Peyer's patch (tissue), 4 donors: ENCODE results near the gene MICB.

Experiments
- POLR2A ChIP-seq, 2 donors: fragments of 450-650 bp; IDR thresholded peaks; one replicate each; pipeline ENCODE4 v1.5.1; 2017; ENCODE audit warnings: antibody characterized with exemption in 2 of 2, mild to moderate bottlenecking in 2 of 2, moderate library complexity in 2 of 2
- TF ChIP-seq, protein P1 (sequence below), 6 experiments: fragments of 450-650 bp in 4 of 6; fragments of 200-600 bp in 2 of 6; sonication (generic) in 1 of 6; IDR thresholded peaks; one replicate each; pipeline ENCODE4 v1.5.1; 2017 to 2019; ENCODE audit warnings: antibody characterized with exemption in 6 of 6, mild to moderate bottlenecking in 3 of 6, moderate library complexity in 1 of 6

DNA sequence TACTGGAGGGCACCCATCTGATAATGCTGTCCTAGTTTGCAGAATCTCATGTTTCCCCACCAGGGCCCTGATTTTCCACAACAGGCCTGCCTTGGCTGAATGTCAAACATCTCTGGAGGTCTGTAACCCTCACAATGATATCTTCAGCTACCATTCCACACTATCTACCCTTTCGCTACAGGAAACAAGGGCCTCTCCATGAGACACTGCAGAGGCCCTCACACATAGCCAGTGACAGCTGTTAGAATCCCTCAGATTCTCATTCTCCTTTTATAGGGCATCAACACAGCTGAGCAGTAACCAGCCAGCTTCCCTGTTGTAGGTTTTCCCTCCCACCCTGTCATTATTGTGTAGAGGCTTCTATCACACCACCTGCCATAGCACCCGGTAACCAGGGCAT, 29.6 kb upstream of the MICB start:
- no peak for TF ChIP-seq POLR2A (IDR thresholded peaks at IDR 0.05)
- TF ChIP-seq, protein P1, sequence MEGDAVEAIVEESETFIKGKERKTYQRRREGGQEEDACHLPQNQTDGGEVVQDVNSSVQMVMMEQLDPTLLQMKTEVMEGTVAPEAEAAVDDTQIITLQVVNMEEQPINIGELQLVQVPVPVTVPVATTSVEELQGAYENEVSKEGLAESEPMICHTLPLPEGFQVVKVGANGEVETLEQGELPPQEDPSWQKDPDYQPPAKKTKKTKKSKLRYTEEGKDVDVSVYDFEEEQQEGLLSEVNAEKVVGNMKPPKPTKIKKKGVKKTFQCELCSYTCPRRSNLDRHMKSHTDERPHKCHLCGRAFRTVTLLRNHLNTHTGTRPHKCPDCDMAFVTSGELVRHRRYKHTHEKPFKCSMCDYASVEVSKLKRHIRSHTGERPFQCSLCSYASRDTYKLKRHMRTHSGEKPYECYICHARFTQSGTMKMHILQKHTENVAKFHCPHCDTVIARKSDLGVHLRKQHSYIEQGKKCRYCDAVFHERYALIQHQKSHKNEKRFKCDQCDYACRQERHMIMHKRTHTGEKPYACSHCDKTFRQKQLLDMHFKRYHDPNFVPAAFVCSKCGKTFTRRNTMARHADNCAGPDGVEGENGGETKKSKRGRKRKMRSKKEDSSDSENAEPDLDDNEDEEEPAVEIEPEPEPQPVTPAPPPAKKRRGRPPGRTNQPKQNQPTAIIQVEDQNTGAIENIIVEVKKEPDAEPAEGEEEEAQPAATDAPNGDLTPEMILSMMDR (IDR thresholded peaks at IDR 0.05): no peak
